NB4 (cell line): ENCODE results near the gene GABPA.

Experiments used
- DNase-seq: peaks from one replicate; pipeline ENCODE4 v3.0.0; 2010; ENCODE audit warnings: low read depth
- H3K4me3 ChIP-seq: one replicate; pipeline ENCODE4 v1.5.1; 2011; ENCODE audit warnings: mild to moderate bottlenecking, low read depth, low read length, moderate library complexity
- CTCF ChIP-seq: IDR thresholded peaks from one replicate; pipeline ENCODE4 v1.5.1; 2012; ENCODE audit warnings: low read depth, low read length
- MAX ChIP-seq: IDR thresholded peaks from 2 replicates; pipeline ENCODE4 v1.6.1; 2011; ENCODE audit warnings: low read depth, low read length
- MYC ChIP-seq: IDR thresholded peaks from 2 replicates; pipeline ENCODE4 v1.6.1; 2011; ENCODE audit warnings: low read depth, low read length
- POLR2A ChIP-seq: IDR thresholded peaks from 2 replicates; pipeline ENCODE4 v1.6.1; 2011; ENCODE audit warnings: mild to moderate bottlenecking; ENCODE audit not compliant: insufficient read length; ENCODE audit errors: extremely low read depth

The GABPA gene

GRCh38 chr21:25721987-25722386, 12.8 kb upstream of the GABPA start:
- no peak for TF ChIP-seq CTCF
- TF ChIP-seq POLR2A: no peak
- no peak for TF ChIP-seq MAX
- no peak for TF ChIP-seq MYC
- no peak overlapping the region for H3K4me3 ChIP-seq
- no peak for DNase-seq

GRCh38 chr21:25722631-25723030, 12.1 kb upstream of the GABPA start:
- TF ChIP-seq POLR2A (no peak), MYC (no peak), MAX (no peak; the same call in 1 of the 2 replicates), CTCF (no peak)
- H3K4me3 ChIP-seq: no peak overlapping the region
- peak; percentile 87 for DNase-seq

- peak overlapping the region; percentile 11 for H3K4me3 ChIP-seq
- no peak for DNase-seq
- TF ChIP-seq MAX: no peak
- no peak for TF ChIP-seq POLR2A
- TF ChIP-seq CTCF: no peak
- TF ChIP-seq MYC: no peak
These were observed 2.5 kb upstream of the GABPA start for GRCh38 chr21:25732091-25732760.

- TF ChIP-seq MAX: no peak
- H3K4me3 ChIP-seq: peak overlapping the region; percentile 98
- DNase-seq: peak; percentile 40
These were observed 716 bp upstream of the GABPA start for GRCh38 chr21:25733859-25734653.

GRCh38 chr21:25734654-25734903, 193 bp upstream of the GABPA start:
- DNase-seq: no peak
- peak overlapping the region; percentile 98 for H3K4me3 ChIP-seq
- TF ChIP-seq CTCF (no peak), POLR2A (peak; percentile 92)

GRCh38 chr21:25735646-25736597, 1.1 kb downstream of the GABPA start:
- peak; percentile 90 for DNase-seq
- TF ChIP-seq CTCF (no peak), MAX (no peak), POLR2A (no peak), MYC (no peak; the same call in 1 of the 2 replicates)
- H3K4me3 ChIP-seq: peak overlapping the region; percentile 98
